Stimulated activated CD4-positive, alpha-beta T cell treated with anti-CD3 and anti-CD28 coated beads, TNF-alpha, amount 100 ng/mL, for 1 hour (primary cell): ENCODE measurements around the gene SMG9.

Experiments used
- DNase-seq, 3 donors: peaks; one replicate each; pipeline ENCODE4 v3.0.0-alpha.2; 2020; ENCODE audit warnings: low read depth in 3 of 3, low spot score in 1 of 3

SMG9 gene

DNA sequence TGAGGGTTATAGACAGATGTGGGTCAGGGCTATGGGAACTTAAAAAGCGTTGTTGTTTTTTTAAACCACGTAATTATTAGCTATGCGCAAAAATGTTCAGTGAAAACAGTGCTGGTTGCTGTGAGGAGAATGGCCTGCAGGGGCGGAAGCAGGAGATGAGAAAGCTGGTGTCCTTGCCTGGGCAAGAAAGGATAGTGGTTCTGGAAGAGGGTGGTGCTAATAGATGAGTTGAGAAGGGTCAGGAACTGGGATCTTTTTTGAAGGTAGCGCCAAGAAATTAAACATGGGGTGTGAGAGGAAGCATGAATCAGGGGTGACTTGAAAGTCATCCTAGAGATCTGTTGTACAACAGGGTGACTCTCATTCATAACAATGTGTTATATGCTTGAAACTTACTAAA is 4.8 kb upstream of the SMG9 start:
- DNase-seq, result no peak

GRCh38 chr19:43755256-43755801 is 567 bp upstream of the SMG9 start:
- peak; percentile 45 to 61 (median 46) for DNase-seq

- no peak for DNase-seq
Observed at GRCh38 chr19:43754253-43754502, 584 bp downstream of the SMG9 start.

- DNase-seq, result no peak
Observed at GRCh38 chr19:43752287-43752875, 2.4 kb downstream of the SMG9 start.

- no peak for DNase-seq
Observed at GRCh38 chr19:43751466-43752220, 3.1 kb downstream of the SMG9 start.

GRCh38 chr19:43749898-43750297 is 4.9 kb downstream of the SMG9 start:
- no peak for DNase-seq

DNA sequence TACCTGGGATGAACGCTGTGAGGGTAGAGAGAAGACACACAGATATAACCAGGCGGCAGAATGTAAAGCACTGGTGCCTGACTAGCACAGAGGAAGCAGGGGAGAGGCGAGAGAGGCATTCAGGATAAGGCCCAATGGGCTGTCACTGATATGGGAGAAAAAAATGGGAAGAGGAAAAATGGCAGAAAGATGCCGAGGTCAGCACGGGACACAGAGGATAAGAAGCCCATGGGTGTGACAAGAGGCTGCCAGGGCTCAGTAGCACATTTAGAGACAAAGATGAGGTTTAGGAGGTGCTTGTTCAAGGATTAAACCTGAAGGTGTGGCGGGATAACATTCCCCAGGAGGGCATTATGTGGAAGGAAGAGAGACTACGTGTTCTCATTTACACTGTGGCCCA is 5.6 kb downstream of the SMG9 start:
- no peak for DNase-seq

GRCh38 chr19:43748685-43749084 is 6.1 kb downstream of the SMG9 start:
- DNase-seq, result no peak

GRCh38 chr19:43748205-43748594 is 6.6 kb downstream of the SMG9 start:
- no peak for DNase-seq

- DNase-seq, result no peak
Observed at GRCh38 chr19:43747557-43748204, 7.1 kb downstream of the SMG9 start.

GRCh38 chr19:43743059-43743458 is 11.7 kb downstream of the SMG9 start:
- DNase-seq, result no peak

GRCh38 chr19:43741075-43741825 is 13.5 kb downstream of the SMG9 start:
- DNase-seq, result no peak

DNA sequence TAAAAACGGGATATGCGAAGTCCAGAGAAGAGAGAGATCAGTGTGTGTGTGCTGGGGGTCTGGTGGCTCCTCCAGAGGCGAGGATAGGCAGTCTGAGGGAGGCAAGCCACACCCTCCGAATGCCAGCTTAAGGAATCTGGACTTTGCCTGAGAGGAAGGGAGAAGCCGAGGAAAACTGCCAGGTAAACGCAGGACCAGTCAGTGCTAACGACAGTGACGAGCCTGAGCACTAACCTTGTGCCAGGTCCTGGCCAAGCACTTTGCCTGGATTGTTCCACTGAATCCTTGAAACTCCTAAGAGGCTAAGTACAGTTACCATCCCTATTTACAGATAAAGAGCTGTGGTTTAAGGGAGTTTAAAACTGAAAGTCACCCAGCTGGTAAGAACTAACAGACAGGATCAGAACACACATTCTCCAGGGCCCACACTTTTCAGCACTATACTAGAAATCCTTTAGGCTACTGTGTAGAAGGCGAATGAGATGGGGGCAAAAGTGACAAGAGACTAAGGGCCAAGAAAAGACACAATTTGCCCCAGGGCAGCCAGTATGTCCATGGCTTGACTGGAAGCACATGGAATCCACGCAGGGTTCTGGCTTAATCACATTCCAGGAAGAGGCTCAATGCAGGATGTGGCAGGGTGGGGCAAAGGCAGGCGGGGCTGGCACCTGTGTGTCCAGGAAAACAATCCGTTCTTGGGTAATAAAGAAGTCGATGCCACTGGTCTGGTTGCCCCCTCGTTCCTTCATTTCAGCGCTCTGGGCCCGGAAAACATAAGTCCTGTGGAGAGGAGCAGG is 15.1 kb downstream of the SMG9 start:
- DNase-seq, result no peak

- DNase-seq, result no peak
Observed at GRCh38 chr19:43738780-43739211, 16.0 kb downstream of the SMG9 start.

- DNase-seq, result no peak
Observed at GRCh38 chr19:43735957-43736356, 18.8 kb downstream of the SMG9 start.

- DNase-seq, result no peak
Observed at GRCh38 chr19:43735013-43735412, 19.7 kb downstream of the SMG9 start.

DNA sequence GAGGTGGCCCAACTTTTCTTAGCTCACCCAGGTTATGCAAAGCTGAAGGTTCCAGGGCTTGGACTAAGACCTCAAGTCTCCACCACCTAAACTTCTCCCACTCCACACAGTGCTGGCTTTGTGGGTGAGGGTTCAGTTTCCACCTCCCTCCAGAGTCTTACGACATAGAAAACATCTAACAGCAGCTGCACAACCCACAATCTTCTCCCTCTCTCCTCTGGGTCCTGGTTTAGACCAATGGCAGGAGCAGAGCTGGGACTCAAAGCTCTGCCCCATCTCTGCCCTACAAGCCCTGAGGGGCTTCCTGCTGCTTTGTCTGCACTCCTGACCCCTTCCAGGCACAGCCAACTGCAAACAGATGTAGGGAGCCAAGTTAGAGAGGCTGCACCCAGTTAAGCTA is 22.9 kb downstream of the SMG9 start:
- DNase-seq, result no peak

DNA sequence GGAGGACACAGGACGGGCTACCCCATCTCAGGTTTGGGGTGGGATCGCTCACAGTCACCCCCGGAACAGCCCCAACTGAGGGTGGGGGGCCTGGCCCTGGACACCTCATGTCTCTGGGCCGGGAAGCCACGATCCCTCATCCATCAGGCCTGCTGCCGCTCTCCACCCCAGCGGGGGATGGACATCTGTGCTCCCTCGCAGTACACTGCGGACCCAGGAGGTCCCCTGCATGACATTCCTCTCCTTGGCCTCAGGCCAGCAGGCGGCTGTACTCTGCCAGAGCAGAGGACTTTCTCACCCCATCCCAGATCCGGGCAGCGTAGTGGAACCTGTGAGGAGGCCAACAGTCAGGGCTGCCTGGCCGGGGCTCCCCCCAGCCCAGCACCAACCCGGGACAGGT is 23.4 kb downstream of the SMG9 start:
- no peak for DNase-seq

DNA sequence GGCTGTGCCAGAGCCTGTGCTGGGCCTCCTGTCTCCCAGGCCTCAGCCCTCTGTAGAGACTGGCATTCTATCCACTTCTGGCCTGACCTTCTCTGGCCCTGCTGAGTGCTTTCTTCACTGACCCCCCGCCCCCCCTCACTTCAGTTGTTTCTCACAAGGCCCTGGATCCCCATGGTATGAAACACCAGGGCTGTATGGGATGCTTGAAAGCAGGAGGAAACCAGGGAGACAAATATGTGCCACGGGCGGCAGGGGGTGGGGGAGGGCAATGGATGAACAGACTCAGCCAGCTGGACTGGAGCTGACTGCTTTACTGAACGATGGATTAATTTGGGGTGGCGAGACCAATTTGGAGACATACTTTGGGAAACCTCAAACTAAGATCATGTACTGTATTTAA is 24.8 kb downstream of the SMG9 start:
- DNase-seq, result no peak

DNA sequence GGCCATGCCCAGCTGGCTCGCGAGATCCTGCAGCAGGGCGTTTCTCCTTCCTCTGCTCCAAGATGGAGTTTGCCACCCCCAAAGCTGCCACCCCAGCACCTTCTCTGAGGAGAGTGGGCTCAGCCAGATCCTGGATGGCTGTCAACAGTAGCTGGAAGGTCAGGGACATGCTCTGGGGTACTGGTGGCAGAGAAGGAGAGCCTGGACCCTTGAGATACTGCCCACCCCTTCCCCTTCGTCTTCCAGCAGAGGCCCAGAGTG is 27.2 kb downstream of the SMG9 start:
- DNase-seq, result no peak
